Chondrocyte (in vitro differentiated cells): ENCODE results near the gene KIF26B. TPM values are rescaled to one million over a fixed set of nuclear protein-coding genes. Genes with fewer than 3 reads are reported as not detected.
A peak's percentile ranks its signal among the peaks of the same experiment; 100 is the strongest.

Experiments used
- DNase-seq: peaks from one replicate; pipeline ENCODE4 v3.0.0; 2021; ENCODE audit warnings: mixed read lengths, low spot score
- H3K27ac Mint-ChIP-seq: one replicate; pipeline ENCODE4 v1.8.0; 2021; ENCODE audit warnings: mild to moderate bottlenecking, moderate library complexity, mixed read lengths; ENCODE audit not compliant: unreplicated experiment
- H3K27me3 Mint-ChIP-seq: 2 replicates; pipeline ENCODE4 v1.8.0; 2021; ENCODE audit warnings: low read depth, mixed read lengths
- H3K36me3 Mint-ChIP-seq: 2 replicates; pipeline ENCODE4 v1.8.0; 2021; ENCODE audit warnings: low read depth, mixed read lengths
- H3K4me1 Mint-ChIP-seq: 2 replicates; pipeline ENCODE4 v1.8.0; 2021; ENCODE audit warnings: low read depth, mild to moderate bottlenecking, mixed read lengths
- H3K4me3 Mint-ChIP-seq: one replicate; pipeline ENCODE4 v1.8.0; 2021; ENCODE audit warnings: mild to moderate bottlenecking, moderate library complexity, mixed read lengths; ENCODE audit not compliant: unreplicated experiment
- H3K9me3 Mint-ChIP-seq: 2 replicates; pipeline ENCODE4 v1.8.0; 2021; ENCODE audit warnings: low read depth, mixed read lengths
- total RNA-seq: library from RNA; stranded (reverse); gene quantifications from 3 replicates; pipeline ENCODE4 v1.2.1, GENCODE V29; 2021
- TF ChIP-seq, protein P1 (sequence below): fragments of 200-600 bp; sonication (generic); IDR thresholded peaks from 2 replicates; pipeline ENCODE4 v1.5.0; 2021; ENCODE audit warnings: antibody characterized with exemption, mild to moderate bottlenecking, moderate library complexity

KIF26B gene
- total RNA-seq, 1 donor from 2014 or later = 47.0 TPM

DNA sequence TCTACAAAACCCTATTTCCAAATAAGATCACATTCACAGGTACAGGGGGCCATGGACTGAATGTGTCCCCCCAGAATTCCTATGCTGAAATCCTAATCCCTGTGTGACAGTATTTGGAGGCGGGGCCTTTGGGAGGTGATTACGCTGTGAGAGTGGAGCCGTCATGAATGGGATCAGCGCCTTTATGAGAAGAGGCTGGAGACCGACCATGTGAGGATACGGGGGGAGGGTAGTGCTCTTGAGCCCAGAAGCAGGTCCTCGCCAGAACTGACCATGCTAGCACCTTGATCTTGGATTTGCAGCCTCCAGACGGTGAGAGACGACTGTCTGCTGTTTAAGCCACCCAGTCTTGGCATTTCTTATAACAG, 23.8 kb upstream of the KIF26B start:
- H3K36me3 Mint-ChIP-seq = no peaks in the 10 kb centered on the region
- H3K4me3 Mint-ChIP-seq = no peak overlapping the region
- H3K27me3 Mint-ChIP-seq = peaks cover 15% of the 10 kb centered on the region
- TF ChIP-seq, protein P1, sequence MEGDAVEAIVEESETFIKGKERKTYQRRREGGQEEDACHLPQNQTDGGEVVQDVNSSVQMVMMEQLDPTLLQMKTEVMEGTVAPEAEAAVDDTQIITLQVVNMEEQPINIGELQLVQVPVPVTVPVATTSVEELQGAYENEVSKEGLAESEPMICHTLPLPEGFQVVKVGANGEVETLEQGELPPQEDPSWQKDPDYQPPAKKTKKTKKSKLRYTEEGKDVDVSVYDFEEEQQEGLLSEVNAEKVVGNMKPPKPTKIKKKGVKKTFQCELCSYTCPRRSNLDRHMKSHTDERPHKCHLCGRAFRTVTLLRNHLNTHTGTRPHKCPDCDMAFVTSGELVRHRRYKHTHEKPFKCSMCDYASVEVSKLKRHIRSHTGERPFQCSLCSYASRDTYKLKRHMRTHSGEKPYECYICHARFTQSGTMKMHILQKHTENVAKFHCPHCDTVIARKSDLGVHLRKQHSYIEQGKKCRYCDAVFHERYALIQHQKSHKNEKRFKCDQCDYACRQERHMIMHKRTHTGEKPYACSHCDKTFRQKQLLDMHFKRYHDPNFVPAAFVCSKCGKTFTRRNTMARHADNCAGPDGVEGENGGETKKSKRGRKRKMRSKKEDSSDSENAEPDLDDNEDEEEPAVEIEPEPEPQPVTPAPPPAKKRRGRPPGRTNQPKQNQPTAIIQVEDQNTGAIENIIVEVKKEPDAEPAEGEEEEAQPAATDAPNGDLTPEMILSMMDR = no peak
- H3K27ac Mint-ChIP-seq = no peak overlapping the region
- no peak for DNase-seq
- H3K9me3 Mint-ChIP-seq = no peaks in the 10 kb centered on the region
- H3K4me1 Mint-ChIP-seq = peaks cover 5% of the 10 kb centered on the region

DNA sequence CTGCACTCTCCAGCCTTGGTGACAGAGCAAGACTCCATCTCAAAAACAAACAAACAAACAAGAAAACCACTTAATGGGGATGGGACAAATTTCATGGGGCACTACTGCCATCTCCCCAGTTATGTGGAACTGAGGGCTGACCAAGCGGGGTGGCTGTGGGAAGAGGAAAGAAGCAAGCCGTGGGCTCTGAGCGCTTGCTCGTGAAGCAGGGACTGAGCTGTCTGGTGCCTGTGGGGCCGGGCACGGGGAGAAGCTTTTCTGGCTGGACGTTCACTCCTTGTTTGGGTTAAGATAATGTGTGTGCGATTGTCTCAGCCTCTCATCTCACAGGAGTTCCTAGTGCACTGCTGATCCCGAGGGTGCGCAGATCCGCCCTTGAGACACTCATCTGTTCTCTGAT, 22.0 kb upstream of the KIF26B start:
- Mint-ChIP-seq H3K4me1 (peaks cover 5% of the 10 kb centered on the region), H3K36me3 (peaks cover 1% of the 10 kb centered on the region)

DNA sequence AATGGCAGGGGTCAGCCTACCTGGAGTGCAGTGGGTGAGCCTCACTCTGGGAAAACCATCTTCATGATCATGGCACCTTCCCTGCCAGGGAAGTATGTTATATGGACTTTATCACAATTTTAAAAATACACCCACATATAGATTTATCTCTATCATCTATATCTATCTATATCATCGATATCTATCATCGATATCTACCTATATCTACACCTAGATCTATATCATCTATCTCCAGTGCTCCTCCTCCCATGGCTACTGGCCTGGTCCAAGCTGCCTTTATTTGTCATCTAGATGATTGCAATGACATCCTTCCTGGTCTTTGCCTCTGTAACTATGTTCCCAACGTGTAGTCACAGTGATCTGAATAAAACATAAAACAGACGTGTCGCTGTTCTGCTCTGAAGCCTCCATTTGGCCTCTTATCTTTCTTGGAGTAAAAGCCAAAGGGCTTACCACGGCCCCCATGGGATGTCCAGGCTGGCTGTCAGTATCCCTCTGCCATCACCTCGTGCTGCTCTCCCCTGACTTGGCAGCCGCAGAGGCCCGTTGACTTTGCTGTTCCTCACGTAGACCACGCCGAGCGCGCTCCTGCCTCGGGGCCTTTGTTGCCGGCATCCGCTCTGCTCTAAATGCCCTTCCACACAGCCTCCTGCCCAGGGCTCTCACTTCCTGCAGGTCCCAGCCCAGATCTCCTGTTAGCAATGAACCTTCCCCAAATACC, 20.6 kb upstream of the KIF26B start:
- TF ChIP-seq, protein P1 = no peak
- Mint-ChIP-seq H3K4me1 (peaks cover 5% of the 10 kb centered on the region), H3K27me3 (peaks cover 20% of the 10 kb centered on the region), H3K27ac (no peak overlapping the region), H3K36me3 (peaks cover 1% of the 10 kb centered on the region), H3K4me3 (no peak overlapping the region), H3K9me3 (peaks cover 4% of the 10 kb centered on the region)
- peak; percentile 69 for DNase-seq

More for the DNA sequence above, 22.0 kb upstream of the KIF26B start:
- Mint-ChIP-seq H3K4me3 (no peak overlapping the region), H3K27ac (no peak overlapping the region), H3K9me3 (peaks cover 4% of the 10 kb centered on the region), H3K27me3 (peaks cover 20% of the 10 kb centered on the region)
- DNase-seq = peak; percentile 56
- TF ChIP-seq, protein P1 = no peak

GRCh38 chr1:245142171-245142798, 12.5 kb upstream of the KIF26B start:
- Mint-ChIP-seq H3K4me1 (no peaks in the 10 kb centered on the region), H3K27me3 (peaks cover 4% of the 10 kb centered on the region), H3K4me3 (no peak overlapping the region), H3K9me3 (no peaks in the 10 kb centered on the region), H3K36me3 (no peaks in the 10 kb centered on the region), H3K27ac (no peak overlapping the region)
- peak; percentile 48 for DNase-seq
- TF ChIP-seq, protein P1 = no peak

- no peaks in the 10 kb centered on the region for H3K9me3 Mint-ChIP-seq
- no peaks in the 10 kb centered on the region for H3K36me3 Mint-ChIP-seq
- TF ChIP-seq, protein P1 = no peak
- no peak overlapping the region for H3K27ac Mint-ChIP-seq
- DNase-seq = peak; percentile 86
- H3K27me3 Mint-ChIP-seq = peaks cover 3% of the 10 kb centered on the region
- H3K4me3 Mint-ChIP-seq = no peak overlapping the region
- H3K4me1 Mint-ChIP-seq = no peaks in the 10 kb centered on the region
These were observed 11.8 kb upstream of the KIF26B start for GRCh38 chr1:245142976-245143375.
